Right cardiac atrium (tissue), 5 donors: Measurements from ENCODE around the gene DCBLD2. TPM values are rescaled to one million over a fixed set of nuclear protein-coding genes. Genes with fewer than 3 reads are reported as not detected.
A peak's percentile ranks its signal among the peaks of the same experiment; 100 is the strongest.

Experiments used
- ATAC-seq, 2 donors: fragments of 200-7000 bp; cut with Tn5 transposase; one replicate each; pipeline versions ENCODE4 v1.8.0 to v1.9.1; 2020; ENCODE audit warnings: moderate library complexity in 2 of 2, mild to moderate bottlenecking in 1 of 2
- DNase-seq, 3 donors: peaks; one replicate each; pipeline ENCODE4 v3.0.0-alpha.2; 2020
- H3K27ac ChIP-seq: one replicate; pipeline ENCODE4 v1.5.1; 2013; ENCODE audit warnings: mild to moderate bottlenecking, low read length, control low read depth, moderate library complexity
- H3K27me3 ChIP-seq: one replicate; pipeline ENCODE4 v1.6.1; 2013; ENCODE audit not compliant: control insufficient read depth, insufficient read depth
- H3K4me1 ChIP-seq: one replicate; pipeline ENCODE4 v1.6.1; 2013; ENCODE audit warnings: low read length; ENCODE audit not compliant: control insufficient read depth, insufficient read depth
- H3K4me3 ChIP-seq: one replicate; pipeline ENCODE4 v1.5.1; 2013; ENCODE audit warnings: low read length, control low read depth
- H3K9me3 ChIP-seq: one replicate; pipeline ENCODE4 v1.6.1; 2013; ENCODE audit warnings: low read length; ENCODE audit not compliant: control insufficient read depth
- WGBS: extraction: QIAGEN DNeasy Blood & Tissue Kit; methylation state at CpG from one replicate; pipeline ENCODE4 v1.1.7; 2013; 5-methylcytosine and 5-hydroxymethylcytosine counted together
- intact Hi-C, 4 donors: fragments of 100-400 bp; cut with DNase I; formaldehyde crosslinking; loops; one replicate each; pipeline versions ENCODE4 v1.11.0 to v1.14.0; 2022 to 2023
- polyA plus RNA-seq: library from polyadenylated mRNA; stranded (reverse); fragments of 200-250 nt; gene quantifications from one replicate; pipeline ENCODE4 v1.2.3, GENCODE V29; 2013
- total RNA-seq, 4 donors: library from RNA; stranded (reverse); fragmentation: NEBNext Ultra II Directional; extraction: Animal tissue kit (Norgen Biotek cat#: 25700); gene quantifications; one replicate each; pipeline ENCODE4 v1.2.1, GENCODE V29; 2021
- donor health status: healthy with polysubstance abuse.
- donor health status: DM: no; HTN: yes; CAD: no.
- donor health status: DM: no; HTN: no; CAD: no.
- donor health status: DM: no; HTN: yes; CAD: no; lungs with severe emphysema.
- donor health status: DM: yes; HTN: yes; CAD: no.

DCBLD2 gene
- total and polyA plus RNA-seq, 5 donors: 13.6 to 40.4 (median 36.1) TPM

- peak; percentile 73 to 87 for ATAC-seq
- Histone ChIP-seq H3K4me3 (no peak overlapping the region), H3K9me3 (no peaks in the 10 kb centered on the region), H3K27me3 (no peaks in the 10 kb centered on the region), H3K4me1 (peaks cover 8% of the 10 kb centered on the region), H3K27ac (peak overlapping the region; percentile 15)
- no peak for DNase-seq
- intact Hi-C loops: no loop called here
- 32% methylated on average over 5 of the region's 5 CpGs for WGBS
These were observed 122.6 kb downstream of the DCBLD2 start for GRCh38 chr3:98778852-98779413.

GRCh38 chr3:98778383-98778782 is 123.1 kb downstream of the DCBLD2 start:
- Histone ChIP-seq H3K4me1 (peaks cover 8% of the 10 kb centered on the region), H3K4me3 (no peak overlapping the region), H3K27me3 (no peaks in the 10 kb centered on the region), H3K27ac (peak overlapping the region; percentile 15), H3K9me3 (no peaks in the 10 kb centered on the region)
- DNase-seq: no peak
- intact Hi-C loops: no loop called here
- WGBS: 85% methylated on average over 5 of the region's 5 CpGs
- ATAC-seq: peak in 1 of 2 donors; percentile 10

- DNase-seq (no peak), ATAC-seq (peak in 1 of 2 donors; percentile 23)
- intact Hi-C loops: no loop called here
- Histone ChIP-seq H3K4me3 (no peak overlapping the region), H3K27ac (no peak overlapping the region), H3K4me1 (peaks cover 5% of the 10 kb centered on the region), H3K9me3 (no peaks in the 10 kb centered on the region), H3K27me3 (no peaks in the 10 kb centered on the region)
These were observed 123.7 kb downstream of the DCBLD2 start for GRCh38 chr3:98777801-98778220.

GRCh38 chr3:98777286-98777685 is 124.2 kb downstream of the DCBLD2 start:
- no peak for ATAC-seq
- peaks cover 5% of the 10 kb centered on the region for H3K4me1 ChIP-seq
- H3K27me3 ChIP-seq: no peaks in the 10 kb centered on the region
- no peaks in the 10 kb centered on the region for H3K9me3 ChIP-seq
- WGBS: 96% methylated on average over 2 of the region's 2 CpGs
- no peak overlapping the region for H3K4me3 ChIP-seq
- no peak for DNase-seq
- no peak overlapping the region for H3K27ac ChIP-seq
- intact Hi-C loops: no loop called here

- no peak for DNase-seq
- intact Hi-C loops: no loop called here
- Histone ChIP-seq H3K4me3 (no peak overlapping the region), H3K27me3 (no peaks in the 10 kb centered on the region), H3K4me1 (peaks cover 5% of the 10 kb centered on the region), H3K9me3 (no peaks in the 10 kb centered on the region), H3K27ac (no peak overlapping the region)
- ATAC-seq: no peak
These were observed 125.4 kb downstream of the DCBLD2 start for GRCh38 chr3:98776140-98776493.

GRCh38 chr3:98775459-98776139 is 125.9 kb downstream of the DCBLD2 start:
- intact Hi-C loops: no loop called here
- no peak for DNase-seq
- Histone ChIP-seq H3K4me3 (no peak overlapping the region), H3K27ac (no peak overlapping the region), H3K4me1 (peaks cover 5% of the 10 kb centered on the region), H3K9me3 (no peaks in the 10 kb centered on the region), H3K27me3 (no peaks in the 10 kb centered on the region)
- no peak for ATAC-seq
- WGBS: 69% methylated on average over 3 of the region's 3 CpGs

- Histone ChIP-seq H3K27me3 (no peaks in the 10 kb centered on the region), H3K4me1 (peaks cover 5% of the 10 kb centered on the region), H3K9me3 (no peaks in the 10 kb centered on the region), H3K4me3 (no peak overlapping the region), H3K27ac (no peak overlapping the region)
- DNase-seq: no peak
- intact Hi-C loops: no loop called here
- ATAC-seq: no peak
- 93% methylated on average over 2 of the region's 2 CpGs for WGBS
These were observed 129.5 kb downstream of the DCBLD2 start for GRCh38 chr3:98772022-98772421.

- 80% methylated on average over 8 of the region's 8 CpGs for WGBS
- no peaks in the 10 kb centered on the region for H3K27me3 ChIP-seq
- peak overlapping the region; percentile 70 for H3K27ac ChIP-seq
- H3K4me3 ChIP-seq: no peak overlapping the region
- intact Hi-C loops: no loop called here
- peaks cover 5% of the 10 kb centered on the region for H3K4me1 ChIP-seq
- H3K9me3 ChIP-seq: no peaks in the 10 kb centered on the region
- ATAC-seq (peak; percentile 21 to 44), DNase-seq (peak in 2 of 3 donors; percentile 12 to 63)
These were observed 131.0 kb downstream of the DCBLD2 start for GRCh38 chr3:98770261-98771039.

GRCh38 chr3:98769448-98769847 is 132.0 kb downstream of the DCBLD2 start:
- intact Hi-C loops: no loop called here
- ATAC-seq: peak; percentile 30 to 34
- Histone ChIP-seq H3K9me3 (no peaks in the 10 kb centered on the region), H3K27me3 (no peaks in the 10 kb centered on the region), H3K4me3 (no peak overlapping the region), H3K27ac (no peak overlapping the region), H3K4me1 (peaks cover 5% of the 10 kb centered on the region)
- DNase-seq: no peak

GRCh38 chr3:98768961-98769360 is 132.5 kb downstream of the DCBLD2 start:
- 45% methylated on average over 2 of the region's 2 CpGs for WGBS
- no peak overlapping the region for H3K27ac ChIP-seq
- no peak overlapping the region for H3K4me3 ChIP-seq
- ATAC-seq: peak in 1 of 2 donors; percentile 33
- intact Hi-C loops: no loop called here
- no peak for DNase-seq
- no peaks in the 10 kb centered on the region for H3K9me3 ChIP-seq
- H3K4me1 ChIP-seq: peaks cover 5% of the 10 kb centered on the region
- no peaks in the 10 kb centered on the region for H3K27me3 ChIP-seq

GRCh38 chr3:98766924-98767323 is 134.6 kb downstream of the DCBLD2 start:
- Histone ChIP-seq H3K4me3 (no peak overlapping the region), H3K27me3 (no peaks in the 10 kb centered on the region), H3K27ac (no peak overlapping the region), H3K9me3 (no peaks in the 10 kb centered on the region), H3K4me1 (peaks cover 14% of the 10 kb centered on the region)
- DNase-seq: no peak
- no peak for ATAC-seq
- intact Hi-C loops: no loop called here
